GM12878 (cell line): ENCODE measurements around the gene LIPA. TPM values are rescaled to one million over a fixed set of nuclear protein-coding genes. Genes with fewer than 3 reads are reported as not detected.

Experiments
- ATAC-seq: fragments of 200-7000 bp; cut with Tn5 transposase; 3 replicates; pipeline ENCODE4 v1.9.1; 2020; ENCODE audit warnings: mild to moderate bottlenecking, moderate library complexity
- BruUV-seq: library from RNA; stranded (reverse); fragments of 400-500 nt; replicated peaks from 2 replicates; lab custom pipeline; 2021; lab: Mats Ljungman, UMichigan
- CTCF ChIA-PET: fragments of 300-600 bp; sonication (Branson Sonifier 250); formaldehyde crosslinking; extraction: SDS; loops from one replicate; lab custom pipeline; 2021; ENCODE audit warnings: inconsistent platforms; lab: Yijun Ruan, JAX
- POLR2A ChIA-PET: fragments of 350-600 bp; formaldehyde crosslinking; extraction: SDS; loops from one replicate; lab custom pipeline; 2021; ENCODE audit warnings: inconsistent platforms; lab: Charles Lee
- RAD21 ChIA-PET: fragments of 300-600 bp; sonication (Branson Sonifier 250); formaldehyde crosslinking; loops from one replicate; lab custom pipeline; 2023; ENCODE audit warnings: antibody characterized with exemption; ENCODE audit not compliant: unreplicated experiment; lab: Charles Lee
- SMC1A ChIA-PET: fragments of 300-600 bp; sonication (Branson Sonifier 250); formaldehyde crosslinking; loops from one replicate; lab custom pipeline; 2023; ENCODE audit not compliant: unreplicated experiment, uncharacterized antibody; lab: Charles Lee
- DNase-seq: peaks from one replicate; pipeline ENCODE4 v3.0.0-alpha.2; 2011; ENCODE audit warnings: low read depth, low spot score
- FAIRE-seq: peaks from 3 replicates; lab custom pipeline; 2011; peaks lifted over from hg19 to GRCh38; lab: Jason Lieb, UNC
- H2AFZ ChIP-seq: 2 replicates; pipeline ENCODE4 v1.6.0; 2011; ENCODE audit warnings: low read depth, low read length, control low read depth; ENCODE audit not compliant: control insufficient read depth
- H3K27ac ChIP-seq: 2 replicates; pipeline ENCODE4 v1.5.1; 2011; ENCODE audit warnings: control low read depth; ENCODE audit not compliant: control insufficient read depth, insufficient read depth
- H3K27me3 ChIP-seq, 2 experiments: replicated peaks in 1 of 2; 2 replicates each; pipeline versions ENCODE4 v1.6.0 to v1.6.1; 2011; ENCODE audit warnings: low read length in 1 of 2; ENCODE audit not compliant: control insufficient read depth in 2 of 2, insufficient read depth in 2 of 2
- H3K36me3 ChIP-seq, 2 experiments: 2 replicates each; pipeline ENCODE4 v1.5.1; 2011; ENCODE audit warnings: low read length in 1 of 2; ENCODE audit not compliant: control insufficient read depth in 2 of 2, insufficient read depth in 2 of 2
- H3K4me1 ChIP-seq: 2 replicates; pipeline ENCODE4 v1.6.1; 2011; ENCODE audit warnings: mild to moderate bottlenecking, low read length, moderate library complexity, mixed read lengths; ENCODE audit not compliant: control insufficient read depth, insufficient read depth
- H3K4me2 ChIP-seq: 2 replicates; pipeline ENCODE4 v1.6.0; 2011; ENCODE audit warnings: control low read depth; ENCODE audit not compliant: control insufficient read depth, insufficient read depth
- H3K4me3 ChIP-seq: fragments of 200-600 bp; sonication (generic); 2 replicates; pipeline ENCODE4 v1.5.1; 2016
- H3K79me2 ChIP-seq: 2 replicates; pipeline ENCODE4 v1.6.0; 2011; ENCODE audit warnings: low read length; ENCODE audit not compliant: control insufficient read depth, insufficient read depth
- H3K9ac ChIP-seq: 2 replicates; pipeline ENCODE4 v1.8.0; 2011; ENCODE audit warnings: low read length, control low read depth, mixed read lengths; ENCODE audit not compliant: control insufficient read depth, insufficient read depth
- H3K9me3 ChIP-seq: replicated peaks from 3 replicates; pipeline ENCODE4 v1.5.1; 2011; ENCODE audit warnings: mild to moderate bottlenecking, low read length; ENCODE audit not compliant: control insufficient read depth, insufficient read depth
- H4K20me1 ChIP-seq: 2 replicates; pipeline ENCODE4 v1.6.0; 2011; ENCODE audit not compliant: control insufficient read depth, insufficient read depth
- ASH2L ChIP-seq: fragments of 300-600, 200-600 bp; sonication (generic); IDR thresholded peaks from 2 replicates; pipeline ENCODE4 v1.6.1; 2017; ENCODE audit warnings: low read depth, mild to moderate bottlenecking, borderline replicate concordance
- BMI1 ChIP-seq: fragments of 450-650 bp; IDR thresholded peaks from 2 replicates; pipeline ENCODE4 v1.6.1; 2016; ENCODE audit warnings: mild to moderate bottlenecking, moderate library complexity, borderline replicate concordance
- CBX5 ChIP-seq: sonication (generic); IDR thresholded peaks from 2 replicates; pipeline ENCODE4 v1.6.1; 2016; ENCODE audit warnings: low read depth, moderate library complexity, mild to moderate bottlenecking, inconsistent platforms
- FOS ChIP-seq: IDR thresholded peaks from 3 replicates; pipeline ENCODE4 v1.6.1; 2011; ENCODE audit warnings: borderline replicate concordance; ENCODE audit not compliant: insufficient read length; ENCODE audit errors: extremely low read depth
- KDM1A ChIP-seq: fragments of 200-600 bp; sonication (generic); IDR thresholded peaks from 2 replicates; pipeline ENCODE4 v1.6.1; 2016; ENCODE audit warnings: borderline replicate concordance
- MEF2A ChIP-seq: IDR thresholded peaks from 2 replicates; pipeline ENCODE4 v1.6.1; 2011; ENCODE audit warnings: low read depth, mild to moderate bottlenecking, low read length, moderate library complexity; ENCODE audit not compliant: insufficient read depth
- NR2C1 ChIP-seq: fragments of 450-650 bp; IDR thresholded peaks from 2 replicates; pipeline ENCODE4 v1.6.1; 2017; ENCODE audit warnings: antibody characterized with exemption, mild to moderate bottlenecking, moderate library complexity
- PML ChIP-seq: IDR thresholded peaks from 2 replicates; pipeline ENCODE4 v1.6.1; 2012; ENCODE audit warnings: low read length, inconsistent platforms
- RAD21 ChIP-seq: IDR thresholded peaks from 2 replicates; pipeline ENCODE4 v1.6.1; 2011; ENCODE audit warnings: mild to moderate bottlenecking, low read depth, low read length, moderate library complexity; ENCODE audit not compliant: insufficient read depth
- SRF ChIP-seq, 2 experiments: IDR thresholded peaks; 2 replicates each; pipeline ENCODE4 v1.6.1; 2011; ENCODE audit warnings: low read depth in 2 of 2, low read length in 2 of 2, mild to moderate bottlenecking in 1 of 2, moderate library complexity in 1 of 2
- WGBS: methylation state at CpG from one replicate; pipeline ENCODE4 v1.1.6; 2016; ENCODE audit warnings: low lambda C conversion rate; ENCODE audit not compliant: insufficient replicate concordance, insufficient coverage; ENCODE audit errors: missing lambda C conversion rate; 5-methylcytosine and 5-hydroxymethylcytosine counted together
- in situ Hi-C: fragments of 300-500 bp; cut with MboI; formaldehyde crosslinking; loops from 9 replicates; pipeline ENCODE4 v1.14.3; 2018; ENCODE audit warnings: mixed read lengths
- intact Hi-C: fragments of 100-400 bp; cut with micrococcal nuclease; formaldehyde crosslinking; loops from one replicate; pipeline ENCODE4 v1.14.2; 2022; ENCODE audit not compliant: unreplicated experiment
- polyA plus RNA-seq, 11 experiments: library from polyadenylated mRNA; depleted of rRNA in 4 of 11; unstranded in 6 of 11; stranded (reverse) in 5 of 11; fragments of >200 nt; fragmentation: Nextera tagmentation in 4 of 11; fragmentation: Illumina TruSeq in 1 of 11; extraction: Ambion mirVana in 4 of 11; extraction: Trizol in 1 of 11; gene quantifications; 1 replicate in 1 of 11; 2 replicates in 10 of 11; pipeline versions ENCODE4 v1.2.1 to v1.2.3, GENCODE V29; 2011 to 2016; ENCODE audit warnings: inconsistent platforms in 2 of 11, missing spikeins in 2 of 11, low read depth in 1 of 11
- total RNA-seq, 4 experiments: library from RNA; depleted of rRNA in 3 of 4; stranded (reverse); fragments of >200 nt in 3 of 4; fragmentation: Illumina TruSeq in 1 of 4; extraction: Trizol in 1 of 4; gene quantifications; 2 replicates each; pipeline versions ENCODE4 v1.2.1 to v1.2.3, GENCODE V29; 2013 to 2021
- TF ChIP-seq, protein P1 (sequence below): fragments of 450-650 bp; IDR thresholded peaks from 2 replicates; pipeline ENCODE4 v1.6.1; 2017; ENCODE audit warnings: mild to moderate bottlenecking, moderate library complexity
- TF ChIP-seq, protein P2 (sequence below): IDR thresholded peaks from 2 replicates; pipeline ENCODE4 v1.6.1; 2011; ENCODE audit warnings: borderline replicate concordance, low read depth, mild to moderate bottlenecking, moderate library complexity, mixed read lengths, low read length; ENCODE audit not compliant: insufficient read depth; ENCODE audit errors: extremely low read length
- TF ChIP-seq, protein P3 (sequence below): IDR thresholded peaks from 2 replicates; pipeline ENCODE4 v1.6.1; 2011; ENCODE audit warnings: low read depth, mild to moderate bottlenecking, low read length, moderate library complexity, borderline replicate concordance; ENCODE audit errors: extremely low read depth

LIPA gene
- total and polyA plus RNA-seq, 10 of the 15 experiments (the other 5 are each of a cell fraction or from before 2014, with no cell fraction given): 31.1 to 50.3 (median 39.5) TPM

DNA sequence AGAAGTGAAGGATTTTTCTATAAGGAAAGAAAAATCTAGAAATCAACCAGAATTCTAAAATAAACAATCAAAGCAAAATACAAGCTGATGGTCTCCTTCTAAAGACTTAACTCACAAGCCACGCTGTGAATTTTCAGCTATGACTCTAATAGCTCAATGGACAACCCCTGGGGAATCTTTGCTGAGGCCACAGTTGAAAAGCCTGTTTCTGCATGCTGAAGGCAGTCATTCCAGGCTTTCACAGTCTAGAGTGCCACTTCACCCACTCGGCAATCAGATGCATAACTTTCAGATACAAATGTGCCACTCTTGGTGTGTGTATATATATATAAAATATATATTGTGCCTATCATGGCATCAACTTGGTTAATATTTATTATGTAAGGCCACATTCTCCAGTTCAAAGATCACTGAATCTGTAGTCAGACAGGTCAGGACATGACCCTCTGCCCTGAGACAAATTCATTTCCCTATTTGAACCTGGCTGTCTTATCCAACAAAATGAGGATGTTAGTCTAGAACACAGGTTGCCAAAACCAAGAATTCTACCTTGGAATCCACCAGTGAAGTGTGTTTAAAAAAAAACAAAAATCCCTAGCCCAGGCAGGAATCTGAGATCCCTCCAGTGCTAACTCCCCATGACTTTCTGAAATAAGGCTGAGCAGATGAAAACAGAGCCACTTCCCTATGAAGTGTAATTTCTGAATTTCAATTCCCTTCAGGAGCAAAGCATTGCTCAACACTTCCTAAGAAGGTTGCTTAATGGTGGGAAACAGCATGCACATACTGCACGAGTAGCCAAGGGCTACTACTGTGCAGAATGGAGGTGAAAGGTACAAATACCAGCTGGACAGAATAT is 9.9 kb downstream of the LIPA start (continued):
- TF ChIP-seq, protein P1, sequence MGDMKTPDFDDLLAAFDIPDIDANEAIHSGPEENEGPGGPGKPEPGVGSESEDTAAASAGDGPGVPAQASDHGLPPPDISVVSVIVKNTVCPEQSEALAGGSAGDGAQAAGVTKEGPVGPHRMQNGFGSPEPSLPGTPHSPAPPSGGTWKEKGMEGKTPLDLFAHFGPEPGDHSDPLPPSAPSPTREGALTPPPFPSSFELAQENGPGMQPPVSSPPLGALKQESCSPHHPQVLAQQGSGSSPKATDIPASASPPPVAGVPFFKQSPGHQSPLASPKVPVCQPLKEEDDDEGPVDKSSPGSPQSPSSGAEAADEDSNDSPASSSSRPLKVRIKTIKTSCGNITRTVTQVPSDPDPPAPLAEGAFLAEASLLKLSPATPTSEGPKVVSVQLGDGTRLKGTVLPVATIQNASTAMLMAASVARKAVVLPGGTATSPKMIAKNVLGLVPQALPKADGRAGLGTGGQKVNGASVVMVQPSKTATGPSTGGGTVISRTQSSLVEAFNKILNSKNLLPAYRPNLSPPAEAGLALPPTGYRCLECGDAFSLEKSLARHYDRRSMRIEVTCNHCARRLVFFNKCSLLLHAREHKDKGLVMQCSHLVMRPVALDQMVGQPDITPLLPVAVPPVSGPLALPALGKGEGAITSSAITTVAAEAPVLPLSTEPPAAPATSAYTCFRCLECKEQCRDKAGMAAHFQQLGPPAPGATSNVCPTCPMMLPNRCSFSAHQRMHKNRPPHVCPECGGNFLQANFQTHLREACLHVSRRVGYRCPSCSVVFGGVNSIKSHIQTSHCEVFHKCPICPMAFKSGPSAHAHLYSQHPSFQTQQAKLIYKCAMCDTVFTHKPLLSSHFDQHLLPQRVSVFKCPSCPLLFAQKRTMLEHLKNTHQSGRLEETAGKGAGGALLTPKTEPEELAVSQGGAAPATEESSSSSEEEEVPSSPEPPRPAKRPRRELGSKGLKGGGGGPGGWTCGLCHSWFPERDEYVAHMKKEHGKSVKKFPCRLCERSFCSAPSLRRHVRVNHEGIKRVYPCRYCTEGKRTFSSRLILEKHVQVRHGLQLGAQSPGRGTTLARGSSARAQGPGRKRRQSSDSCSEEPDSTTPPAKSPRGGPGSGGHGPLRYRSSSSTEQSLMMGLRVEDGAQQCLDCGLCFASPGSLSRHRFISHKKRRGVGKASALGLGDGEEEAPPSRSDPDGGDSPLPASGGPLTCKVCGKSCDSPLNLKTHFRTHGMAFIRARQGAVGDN: 0 out of 2 replicates have a peak, but pooled peaks have one; percentile 21
- no peak for TF ChIP-seq CBX5

DNA sequence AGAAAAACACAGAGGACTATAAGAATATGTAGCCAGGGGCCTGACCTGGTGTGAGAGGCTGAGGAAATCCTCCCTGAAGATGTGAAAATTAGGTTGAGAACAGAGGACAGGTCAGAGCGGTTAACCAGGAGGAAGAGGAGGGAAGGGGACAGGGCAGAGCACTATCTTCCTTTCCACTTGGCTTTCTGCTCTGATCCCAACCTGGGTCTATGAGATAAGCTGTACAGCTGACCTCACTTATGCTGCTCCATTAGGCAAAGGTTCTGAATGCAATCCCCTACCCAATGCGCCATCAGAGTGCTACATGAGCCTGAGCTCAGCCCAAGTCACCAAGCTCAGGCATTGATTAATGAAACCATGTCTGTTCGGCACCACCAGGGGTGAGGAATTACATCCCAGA is 10.5 kb downstream of the LIPA start:
- in situ Hi-C loops: no loop called here
- CTCF ChIA-PET: interaction anchor here (1.0 to 7.3 kb wide), 11 partner anchors 9 to 308 kb away, joined by 3 to 92 read pairs (median 5); partner anchors contain the start of genes IFIT5 and LIPA
- WGBS: 89% methylated on average over 3 of the region's 3 CpGs

More for the DNA sequence above, 10.5 kb downstream of the LIPA start:
- POLR2A ChIA-PET: interaction anchor here (0.5 to 1.7 kb wide), 3 partner anchors 10 to 364 kb away, joined by 5 to 12 read pairs (median 6); partner anchors contain the start of genes FAS and LIPA
- Histone ChIP-seq H3K36me3 (peaks cover 0 to 5% of the 10 kb centered on the region in 2 experiments; a peak in 1 of 4 replicates), H3K4me3 (no peak overlapping the region), H4K20me1 (no peaks in the 10 kb centered on the region), H3K79me2 (no peaks in the 10 kb centered on the region), H3K9ac (no peak overlapping the region), H3K9me3 (no peaks in the 10 kb centered on the region), H3K27ac (peak overlapping the region; percentile 62), H3K4me1 (peaks cover 43% of the 10 kb centered on the region), H3K4me2 (0 out of 2 replicates have a peak overlapping the region, but pooled peaks have one; percentile 9), H3K27me3 (no peaks in the 10 kb centered on the region), H2AFZ (no peak overlapping the region; the same call in 1 of the 2 replicates)
- SMC1A ChIA-PET: interaction anchor here (0.7 to 5.2 kb wide), 11 partner anchors 10 to 298 kb away, joined by 3 to 46 read pairs (median 3); partner anchors contain the start of genes IFIT2 and LIPA
- RAD21 ChIA-PET: interaction anchor here (0.9 to 3.4 kb wide), 8 partner anchors 8 to 251 kb away, joined by 3 to 17 read pairs (median 4); partner anchors contain the start of genes FAS, IFIT5 and LIPA
- FAIRE-seq (no peak), ATAC-seq (no peak), DNase-seq (no peak)
- intact Hi-C loops: no loop called here
- no TSS peak for BruUV-seq
- TF ChIP-seq BMI1 (no peak), FOS (no peak), NR2C1 (no peak), SRF (IDR thresholded peaks at IDR 0.05; ENCODE audit: low read depth in 2 of 2, low read length in 2 of 2) (no peak), PML (no peak), KDM1A (no peak), ASH2L (no peak), MEF2A (no peak), RAD21 (no peak)
- TF ChIP-seq, protein P2, sequence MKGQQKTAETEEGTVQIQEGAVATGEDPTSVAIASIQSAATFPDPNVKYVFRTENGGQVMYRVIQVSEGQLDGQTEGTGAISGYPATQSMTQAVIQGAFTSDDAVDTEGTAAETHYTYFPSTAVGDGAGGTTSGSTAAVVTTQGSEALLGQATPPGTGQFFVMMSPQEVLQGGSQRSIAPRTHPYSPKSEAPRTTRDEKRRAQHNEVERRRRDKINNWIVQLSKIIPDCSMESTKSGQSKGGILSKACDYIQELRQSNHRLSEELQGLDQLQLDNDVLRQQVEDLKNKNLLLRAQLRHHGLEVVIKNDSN: no peak
- TF ChIP-seq, protein P3, sequence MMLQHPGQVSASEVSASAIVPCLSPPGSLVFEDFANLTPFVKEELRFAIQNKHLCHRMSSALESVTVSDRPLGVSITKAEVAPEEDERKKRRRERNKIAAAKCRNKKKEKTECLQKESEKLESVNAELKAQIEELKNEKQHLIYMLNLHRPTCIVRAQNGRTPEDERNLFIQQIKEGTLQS: no peak
